Activated T-cell treated with anti-CD3 and anti-CD28 coated beads for 48 hours (primary cell): ENCODE data around the gene ARL8A.
"Not testable (repeated sequence)": the region's sequence is repeated elsewhere in the genome, so short reads cannot be mapped to it uniquely, and the experiment has no call there.

Experiments
- DNase-seq: peaks from one replicate; pipeline ENCODE4 v3.0.0-alpha.2; 2020; ENCODE audit warnings: low read depth

ARL8A gene

DNA sequence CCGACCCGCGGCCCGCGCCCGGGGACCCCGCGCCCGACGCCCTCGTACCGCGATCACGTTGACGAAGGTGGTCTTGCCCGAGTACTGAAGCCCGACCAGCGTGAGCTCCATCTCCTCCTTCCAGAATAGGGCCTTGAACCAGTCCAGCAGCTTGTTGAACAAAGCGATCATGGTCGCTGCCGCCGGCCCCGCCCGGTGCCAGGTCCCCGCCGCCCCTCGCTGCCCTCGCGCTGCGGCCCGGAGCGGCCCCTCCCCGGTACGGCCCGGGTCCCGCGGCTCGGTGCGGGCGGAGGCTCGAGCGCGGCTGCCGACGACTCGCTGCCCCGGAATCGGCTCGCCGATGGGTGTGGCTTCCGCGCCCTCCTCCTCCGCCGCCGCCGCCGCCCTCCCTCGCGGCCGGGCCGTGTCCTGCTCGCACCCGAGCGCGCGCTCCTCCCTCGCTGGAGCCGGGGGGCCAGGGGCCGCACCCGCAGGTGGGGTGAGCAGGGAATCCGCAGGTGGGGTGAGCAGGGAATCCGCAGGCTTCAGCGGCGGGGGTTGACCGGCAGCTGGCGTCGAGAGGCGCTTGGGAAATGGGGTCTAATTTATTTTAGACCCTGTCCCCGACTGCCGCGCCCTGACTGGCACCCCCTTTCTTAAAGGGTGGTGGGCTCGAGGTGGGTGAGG is at the start of gene ARL8A:
Gene ARL8A (minus strand): TSS at position 336 of the 666 bp plus-strand sequence. CDS start 165 bp downstream, at position 171.
- DNase-seq = peak; percentile 67

DNA sequence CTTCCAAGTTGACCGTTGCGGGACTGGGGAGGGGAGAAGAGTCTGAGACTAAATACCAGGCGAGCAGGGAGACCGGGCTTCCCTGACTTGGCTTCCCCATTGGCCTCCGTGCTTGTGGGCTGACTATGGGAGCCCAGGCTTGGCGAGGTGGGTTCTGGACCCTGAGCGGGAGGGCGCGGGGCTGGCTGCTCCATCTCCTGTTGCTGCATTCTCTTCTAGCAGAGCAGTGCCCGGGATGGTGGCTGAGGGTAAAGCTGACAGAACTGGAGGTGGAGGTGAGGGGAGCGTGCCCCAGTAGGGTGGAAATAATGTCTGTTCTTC is 49.8 kb upstream of the ARL8A start:
- no peak for DNase-seq

DNA sequence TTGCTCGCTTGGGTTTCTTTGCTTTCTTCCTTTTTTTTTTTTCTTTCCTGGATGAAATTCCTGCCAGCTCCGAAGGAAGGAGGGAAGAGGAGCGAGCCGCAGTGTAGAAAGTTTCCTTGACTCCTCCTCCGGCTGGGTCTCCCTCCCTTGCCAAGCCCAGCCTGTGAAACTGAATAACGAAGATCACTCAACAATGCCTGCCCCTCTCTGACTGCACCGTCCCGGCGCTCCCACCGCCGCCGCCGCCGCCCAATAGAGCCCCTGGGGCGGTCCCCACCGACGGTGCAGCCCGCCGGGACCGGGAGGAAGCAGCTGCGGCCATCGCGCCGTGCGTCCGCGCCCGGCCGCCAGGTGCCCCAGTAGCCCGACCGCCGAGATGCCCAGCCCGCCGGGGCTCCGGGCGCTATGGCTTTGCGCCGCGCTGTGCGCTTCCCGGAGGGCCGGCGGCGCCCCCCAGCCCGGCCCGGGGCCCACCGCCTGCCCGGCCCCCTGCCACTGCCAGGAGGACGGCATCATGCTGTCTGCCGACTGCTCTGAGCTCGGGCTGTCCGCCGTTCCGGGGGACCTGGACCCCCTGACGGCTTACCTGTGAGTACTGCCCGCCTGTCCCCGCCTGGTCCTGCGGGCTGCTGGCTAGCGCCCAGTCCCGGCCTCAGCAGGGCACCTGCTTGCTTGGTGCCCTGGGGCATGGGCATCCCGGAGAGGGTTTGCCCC is 49.2 kb upstream of the ARL8A start, which contains the start of gene LGR6:
Gene LGR6 (plus strand): TSS at position 186 of the 714 bp plus-strand sequence. CDS start 191 bp downstream, at position 377.
- no peak for DNase-seq

DNA sequence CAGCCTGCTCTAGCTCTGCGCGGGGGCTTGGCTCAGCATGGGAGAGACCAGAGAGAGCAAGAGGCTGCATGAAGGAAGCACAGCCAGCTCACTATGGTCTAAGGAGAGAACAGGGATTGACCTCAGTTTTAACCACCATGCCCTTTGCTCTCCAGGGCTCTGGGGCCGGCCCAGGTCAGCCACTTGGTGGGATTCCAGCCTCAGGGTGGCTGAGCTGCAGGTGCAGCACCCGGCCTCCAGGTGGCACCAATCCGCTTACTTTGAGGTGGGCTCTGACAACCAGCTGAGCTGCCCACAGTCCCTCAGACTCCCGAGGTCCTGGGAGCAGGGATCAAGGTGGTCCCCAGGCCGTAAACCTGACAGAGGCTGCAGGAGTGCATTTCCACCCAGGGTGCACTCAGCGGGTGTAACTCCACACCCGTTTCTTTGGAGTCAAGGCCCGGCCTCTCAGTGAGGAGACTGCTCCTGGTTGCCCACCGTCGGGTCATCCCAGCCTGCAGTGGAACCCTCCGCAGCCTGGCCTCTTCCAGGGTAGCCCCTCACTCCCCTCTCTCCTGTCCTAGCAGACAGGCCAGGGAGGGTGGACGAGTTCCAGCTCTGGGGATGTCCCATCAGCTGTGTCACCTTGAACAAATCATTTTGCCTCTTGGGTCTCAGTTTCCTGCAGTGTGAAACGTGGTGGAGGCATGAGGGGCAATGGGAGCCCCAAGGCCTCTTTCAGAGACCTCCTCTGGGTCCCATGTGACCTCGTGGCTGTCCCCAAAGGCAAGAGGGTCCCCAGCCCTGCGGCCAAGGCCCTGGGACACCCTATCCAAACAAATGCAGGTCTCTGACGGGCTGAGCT is 48.5 kb upstream of the ARL8A start:
- DNase-seq = peak; percentile 43

DNA sequence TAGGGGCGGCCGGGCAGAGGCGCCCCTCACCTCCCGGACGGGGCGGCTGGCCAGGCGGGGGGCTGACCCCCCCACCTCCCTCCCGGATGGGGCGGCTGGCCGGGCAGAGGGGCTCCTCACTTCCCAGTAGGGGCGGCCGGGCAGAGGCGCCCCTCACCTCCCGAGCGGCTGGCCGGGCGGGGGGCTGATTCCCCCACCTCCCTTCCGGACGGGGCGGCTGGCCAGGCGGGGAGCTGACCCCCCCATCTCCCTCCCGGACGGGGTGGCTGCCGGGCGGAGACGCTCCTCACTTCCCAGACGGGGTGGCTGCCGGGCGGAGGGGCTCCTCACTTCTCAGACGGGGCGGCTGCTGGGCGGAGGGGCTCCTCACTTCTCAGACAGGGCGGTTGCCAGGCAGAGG is 46.9 kb upstream of the ARL8A start:
- not testable (repeated sequence) for DNase-seq

DNA sequence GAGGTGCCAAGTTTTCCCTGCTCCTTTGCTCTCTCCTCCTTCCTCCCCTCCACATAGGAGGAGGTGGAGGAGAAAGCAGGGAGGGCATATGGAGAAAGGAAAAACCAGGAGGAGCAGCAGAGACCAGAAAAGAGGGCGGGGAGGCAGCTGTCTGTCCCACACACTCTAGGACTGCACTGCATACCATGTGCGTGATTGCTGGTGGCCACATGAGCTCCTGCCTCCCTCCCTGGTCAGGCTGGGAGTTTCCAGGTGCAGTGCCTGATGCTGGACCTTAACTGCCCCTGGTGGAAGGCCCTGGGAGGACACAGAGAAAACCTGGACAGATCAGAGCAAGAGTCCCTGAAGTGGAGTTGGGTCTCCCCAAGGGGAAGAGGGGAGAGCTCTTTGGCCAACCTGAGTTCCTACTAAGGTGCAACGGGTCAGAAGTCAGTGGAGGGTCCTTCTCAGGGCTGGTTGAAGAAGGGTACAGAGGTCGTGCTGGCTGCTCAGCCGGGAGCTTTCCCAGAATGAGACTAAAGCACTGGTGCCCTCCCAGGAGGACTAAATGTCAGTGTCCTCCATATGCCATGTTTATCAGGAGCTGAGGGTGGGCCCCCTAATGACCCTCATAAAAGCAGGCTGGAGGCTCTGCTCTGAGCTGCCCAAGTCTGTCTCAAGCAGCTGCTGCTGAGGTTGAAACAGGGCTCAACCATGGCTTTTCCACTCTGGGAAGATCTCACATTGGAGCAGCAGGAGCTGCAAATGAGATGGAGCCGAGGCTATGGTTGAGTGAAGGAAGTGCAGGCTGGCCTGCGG is 45.6 kb upstream of the ARL8A start:
- DNase-seq = no peak

DNA sequence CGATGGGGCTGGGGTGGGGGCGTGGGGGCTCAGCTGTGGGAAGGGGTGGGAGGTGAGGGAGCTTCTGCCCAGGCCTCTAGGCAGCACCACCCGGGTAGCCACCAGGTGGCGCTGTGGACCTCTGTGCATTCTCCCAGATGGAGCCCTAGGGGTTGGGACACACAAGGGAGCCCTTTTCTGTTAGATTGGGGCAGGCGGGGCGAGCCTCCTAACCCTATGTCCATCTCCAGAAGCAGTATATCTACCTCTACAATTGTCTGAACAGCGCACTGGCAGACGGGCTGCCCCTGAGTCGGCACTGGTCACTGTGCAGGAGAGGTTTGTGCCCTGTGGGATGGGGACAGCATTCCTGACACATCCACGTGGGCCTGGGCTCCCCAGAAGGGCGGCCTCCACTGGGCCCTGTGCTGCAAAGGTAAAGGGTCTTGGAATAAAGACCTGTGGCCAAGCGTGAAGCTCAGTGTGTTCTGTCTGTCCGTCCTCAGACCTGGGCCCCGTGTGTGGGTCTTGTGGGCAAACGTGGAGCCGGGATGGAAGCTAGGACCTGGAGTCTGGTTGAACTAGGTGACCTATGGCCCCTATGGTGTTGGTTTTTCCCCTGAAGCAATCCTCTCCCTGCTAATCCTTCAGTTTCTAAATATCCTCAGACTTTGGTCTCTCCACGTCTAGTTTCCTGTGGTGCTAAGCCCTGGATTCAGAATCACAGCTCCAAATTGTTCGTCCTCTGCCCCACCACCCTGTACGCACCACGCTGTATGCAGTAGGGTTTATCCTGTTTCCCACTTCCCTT is 44.7 kb upstream of the ARL8A start:
- peak; percentile 76 for DNase-seq

DNA sequence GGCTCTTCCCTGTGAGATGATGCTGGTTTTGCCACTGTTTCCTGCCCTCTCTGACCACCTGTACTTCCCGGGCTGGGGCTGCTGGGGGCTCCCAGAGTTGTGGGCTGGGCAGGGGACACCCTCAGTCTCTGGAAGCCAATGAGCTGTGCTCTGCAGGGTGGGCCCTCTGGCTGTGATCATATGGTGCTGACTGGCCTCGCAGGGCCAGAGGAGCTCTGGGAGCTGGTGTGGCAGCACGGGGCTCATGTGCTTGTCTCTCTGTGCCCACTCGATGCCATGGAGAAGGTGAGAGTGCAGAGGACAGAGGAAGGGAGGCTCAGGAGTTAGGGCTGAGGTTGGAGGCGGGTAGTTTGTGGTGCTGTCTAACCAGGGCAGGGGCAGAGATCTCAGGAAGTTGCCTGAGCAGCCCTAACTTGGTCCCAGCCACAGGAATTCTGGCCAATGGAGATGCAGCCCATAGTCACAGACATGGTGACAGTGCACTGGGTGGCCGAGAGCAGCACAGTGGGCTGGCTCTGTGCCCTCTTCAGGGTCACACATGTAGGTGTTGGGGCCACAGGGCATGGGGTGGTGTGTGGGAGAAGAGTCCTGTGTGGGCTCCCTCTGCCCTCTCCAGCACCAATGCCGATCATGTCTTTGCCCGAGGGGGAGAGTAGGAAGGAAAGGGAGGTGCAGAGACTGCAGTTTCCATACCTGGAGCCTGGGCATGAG is 43.3 kb upstream of the ARL8A start:
- DNase-seq = no peak

DNA sequence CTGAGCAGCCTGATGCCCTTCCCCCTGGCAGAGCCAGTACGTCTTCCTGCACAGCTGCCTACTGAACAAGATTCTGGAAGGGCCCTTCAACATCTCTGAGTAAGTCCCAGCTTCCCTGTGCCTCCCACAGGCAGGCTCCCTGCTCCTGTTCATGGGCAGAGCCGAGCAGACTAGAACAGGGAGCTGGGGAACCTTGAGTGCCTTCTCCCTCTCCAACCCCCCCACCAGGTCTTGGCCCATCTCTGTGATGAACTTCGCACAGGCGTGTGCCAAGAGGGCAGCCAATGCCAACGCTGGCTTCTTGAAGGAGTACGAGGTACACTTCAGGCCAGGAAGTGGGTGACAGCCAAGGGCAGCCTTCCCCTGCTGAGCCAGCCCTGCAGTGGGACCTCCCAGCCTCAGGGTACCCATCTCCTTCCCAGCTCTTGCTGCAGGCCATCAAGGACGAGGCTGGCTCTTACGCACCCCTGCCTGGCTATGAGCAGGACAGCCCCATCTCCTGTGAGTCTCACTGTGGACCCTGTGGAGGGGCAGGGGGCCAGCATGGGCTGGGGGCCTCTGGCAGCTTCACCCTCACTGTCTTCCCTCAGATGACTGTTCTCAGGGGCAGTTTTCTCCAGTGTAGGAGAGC is 42.6 kb upstream of the ARL8A start:
- DNase-seq = no peak

DNA sequence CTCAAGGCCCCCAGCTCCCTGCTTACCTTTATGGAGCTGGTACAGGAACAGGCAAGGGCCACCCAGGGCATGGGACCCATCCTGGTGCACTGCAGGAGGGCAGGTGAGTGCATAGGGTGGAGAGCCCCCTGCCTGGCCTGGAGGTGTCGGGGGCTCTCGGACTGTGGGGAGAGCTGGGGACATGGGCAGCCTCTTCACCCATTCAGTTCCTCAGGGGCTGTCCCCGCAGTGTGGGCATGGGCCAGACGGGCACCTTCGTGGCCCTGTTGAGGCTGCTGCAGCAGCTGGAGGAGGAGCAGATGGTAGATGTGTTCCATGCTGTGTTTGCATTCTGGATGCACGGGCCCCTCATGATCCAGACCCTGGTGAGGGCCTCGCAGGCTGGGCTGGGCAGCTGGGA is 41.8 kb upstream of the ARL8A start:
- no peak for DNase-seq

DNA sequence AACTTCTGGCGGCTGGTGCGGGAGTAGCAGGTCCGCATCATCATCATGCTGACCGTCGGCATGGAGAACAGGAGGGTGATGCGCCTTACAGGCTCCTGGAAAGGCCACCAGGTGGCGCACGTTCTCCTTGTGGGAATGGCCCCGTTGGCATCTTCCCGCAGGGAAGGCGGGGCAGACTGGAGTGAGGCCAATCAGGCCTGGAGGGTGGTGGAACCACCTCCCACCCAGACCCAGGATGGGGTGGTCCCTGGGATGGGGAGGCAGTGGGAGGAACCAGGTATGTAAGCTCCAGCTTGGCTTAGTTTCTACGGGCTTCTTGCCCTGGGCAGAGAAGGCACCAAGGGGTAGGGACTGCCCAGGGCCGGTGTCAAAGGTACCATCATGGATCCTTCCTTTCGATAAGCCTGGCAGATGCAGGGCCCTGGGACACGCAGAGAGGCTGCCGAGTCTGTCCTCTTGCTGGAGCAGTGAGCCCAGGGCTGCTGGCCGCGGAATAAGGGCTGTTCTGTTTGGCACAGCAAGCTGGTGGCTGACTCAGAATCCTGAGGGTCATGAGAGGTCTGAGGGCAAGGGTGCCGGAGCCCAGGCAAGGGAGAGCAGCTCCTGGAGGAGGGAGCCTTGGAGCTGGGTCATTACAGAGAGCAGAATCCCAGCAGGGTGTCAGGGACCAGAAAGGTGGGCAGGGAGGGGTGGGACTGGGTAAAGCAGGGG is 40.4 kb upstream of the ARL8A start:
- peak; percentile 70 for DNase-seq

DNA sequence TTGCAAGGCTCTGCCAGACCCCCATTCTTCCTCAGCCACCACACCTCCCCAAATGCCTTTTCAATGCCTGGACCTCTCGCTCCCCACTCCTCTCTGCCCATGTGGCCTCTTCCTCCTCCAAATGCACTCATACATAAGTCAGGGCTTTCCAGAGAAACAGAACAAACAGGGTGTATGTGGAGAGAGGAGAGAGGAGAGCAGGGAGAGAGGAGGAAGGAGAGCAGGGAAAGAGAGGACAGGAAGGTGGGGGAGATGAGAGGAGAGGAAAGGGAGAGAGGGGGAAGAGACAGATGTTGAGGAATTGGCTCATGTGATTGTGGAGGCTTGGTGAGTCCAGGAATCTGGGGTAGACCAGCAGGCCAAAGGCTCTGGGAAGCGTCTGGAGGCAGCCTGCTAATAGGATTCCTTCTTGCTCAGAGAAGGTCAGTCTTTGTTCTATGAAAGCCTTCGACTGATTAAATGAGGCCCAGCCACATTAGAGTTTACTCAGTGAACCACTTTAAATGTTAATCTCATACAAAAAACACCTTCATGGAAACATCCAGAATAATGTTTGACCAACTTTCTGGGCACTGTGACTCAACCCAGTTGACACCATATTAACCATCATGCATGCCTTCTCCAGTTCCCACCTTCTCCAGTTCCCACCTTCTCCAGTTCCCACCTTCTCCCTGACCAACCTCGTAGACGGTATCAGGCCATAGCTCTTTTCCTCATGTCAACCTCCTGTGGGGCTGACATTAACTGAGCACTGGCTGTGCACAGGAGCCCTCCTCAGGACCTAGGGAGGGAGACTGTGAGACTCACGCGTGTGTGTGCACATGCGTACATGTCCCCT is 37.7 kb upstream of the ARL8A start:
- no peak for DNase-seq

DNA sequence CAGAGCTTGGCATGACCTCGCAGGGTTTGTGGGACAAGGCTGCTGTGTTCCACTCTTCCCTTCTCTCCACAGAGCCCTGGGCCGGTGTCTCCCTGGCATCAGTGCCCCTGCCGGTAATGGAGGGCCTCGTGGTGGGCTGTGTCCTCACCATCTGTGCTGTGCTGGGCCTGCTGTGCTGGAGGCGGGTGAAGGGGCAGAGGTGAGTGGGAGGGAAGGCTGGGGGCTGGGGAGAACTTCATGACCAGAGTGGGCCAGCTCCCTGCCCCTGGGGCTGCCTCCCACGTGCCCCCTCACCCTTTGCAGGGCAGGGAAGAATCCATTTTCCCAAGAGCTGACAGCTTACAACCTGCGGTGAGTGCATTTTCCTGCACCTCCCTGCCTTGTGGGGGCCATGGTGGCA is 37.0 kb upstream of the ARL8A start:
- no peak for DNase-seq

DNA sequence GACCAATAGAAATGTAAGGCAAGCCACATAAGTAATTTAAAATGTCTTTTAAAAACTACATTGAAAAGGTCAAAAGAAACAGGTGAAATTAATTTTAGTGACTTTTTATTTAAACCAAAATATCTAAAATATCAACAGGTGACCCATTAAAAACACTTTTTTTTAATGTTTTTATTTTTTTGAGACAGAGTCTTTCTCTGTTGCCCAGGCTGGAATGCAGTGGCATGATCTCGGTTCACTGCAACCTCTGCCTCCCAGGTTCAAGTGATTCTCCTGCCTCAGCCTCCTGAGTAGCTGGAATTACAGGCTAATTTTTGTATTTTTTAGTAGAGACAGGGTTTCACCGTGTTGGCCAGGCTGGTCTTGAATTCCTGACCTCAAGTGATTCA is 36.2 kb upstream of the ARL8A start:
- not testable (repeated sequence) for DNase-seq

DNA sequence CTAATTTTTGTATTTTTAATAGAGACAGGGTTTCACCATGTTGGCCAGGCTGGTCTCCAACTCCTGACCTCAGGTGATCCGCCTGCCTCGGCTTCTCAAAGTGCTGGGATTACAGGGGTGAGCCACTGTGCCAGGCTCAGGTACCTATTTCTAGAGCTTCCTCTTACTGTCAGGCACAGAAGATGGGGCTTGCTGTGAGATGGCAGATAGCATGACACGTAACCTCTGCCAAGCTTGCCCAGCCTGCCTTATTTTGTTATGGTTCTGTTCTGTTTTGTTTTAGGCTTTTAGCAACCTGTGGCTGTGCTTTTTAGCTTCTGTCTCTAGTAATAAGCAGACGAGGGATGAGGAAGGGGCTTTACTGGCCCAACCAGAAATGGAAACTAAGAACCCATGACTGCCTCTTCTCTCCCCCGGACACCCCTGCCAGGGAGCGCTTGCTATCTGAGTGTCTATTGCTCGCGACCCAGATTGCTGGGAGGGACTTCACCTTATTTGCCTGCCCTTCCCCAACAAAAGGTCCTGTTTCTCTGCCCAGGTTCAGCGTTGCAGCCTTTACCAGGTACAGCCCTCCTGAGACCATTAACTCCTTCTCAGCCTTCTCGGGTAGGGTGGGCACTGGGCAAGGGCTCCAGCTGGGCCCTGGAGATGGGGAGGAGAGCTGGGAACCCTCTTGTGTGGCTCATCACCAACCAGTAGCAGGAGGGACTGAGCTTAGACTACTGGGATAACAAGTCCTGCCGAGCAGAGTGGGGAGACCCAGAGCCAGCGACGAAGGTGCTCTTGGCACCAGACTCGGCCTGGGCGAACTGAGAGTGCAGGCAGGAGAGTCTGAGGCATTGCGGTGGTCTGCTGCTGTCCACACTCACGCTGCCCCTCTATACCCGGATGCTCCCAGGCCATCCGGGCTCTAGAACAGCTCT is 35.6 kb upstream of the ARL8A start:
- DNase-seq = no peak

DNA sequence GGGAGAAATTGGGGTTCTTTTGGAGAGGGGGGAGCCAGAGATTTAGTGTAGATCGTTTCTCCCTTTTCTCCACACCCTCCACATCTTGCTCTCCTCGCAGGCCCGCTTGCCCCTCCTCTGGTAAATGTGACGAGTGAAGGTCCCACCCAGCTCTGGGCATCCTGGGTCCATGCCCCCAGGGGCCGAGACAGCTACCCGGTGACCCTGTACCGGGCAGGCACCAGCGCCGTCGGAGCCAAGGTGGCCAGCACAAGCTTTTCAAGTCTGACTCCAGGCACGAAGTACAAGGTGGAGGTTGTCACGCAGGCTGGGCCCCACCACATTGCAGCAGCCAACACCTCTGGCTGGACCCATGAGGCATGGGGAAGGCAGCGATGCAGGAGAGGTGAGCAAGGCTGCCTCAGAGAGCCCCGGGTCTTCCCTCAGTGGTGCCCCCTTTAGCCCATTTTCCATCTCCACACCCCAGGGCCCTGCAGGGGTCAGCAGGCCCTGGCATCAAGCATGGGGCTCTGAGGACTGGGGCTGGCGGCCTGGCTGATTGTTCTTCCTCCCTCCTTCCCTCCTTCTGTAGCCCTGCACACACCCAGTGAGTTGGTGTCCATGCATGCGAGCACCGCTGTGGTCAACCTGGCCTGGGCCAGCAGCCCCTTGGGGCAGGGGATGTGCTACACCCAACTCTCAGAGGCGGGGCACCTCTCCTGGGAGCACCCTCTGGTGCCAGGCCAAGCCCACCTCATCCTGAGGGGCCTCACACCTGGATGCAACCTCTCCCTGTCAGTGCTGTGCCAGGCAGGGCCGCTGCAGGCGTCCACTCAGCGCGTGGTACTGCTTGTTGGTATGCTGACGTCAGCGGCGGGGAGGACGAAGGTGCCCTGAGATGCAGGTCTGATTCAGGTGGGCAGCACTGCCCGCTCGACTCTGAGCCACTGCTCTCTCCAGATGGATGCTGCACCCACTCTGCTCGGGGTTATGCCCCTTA is 32.7 kb upstream of the ARL8A start:
- DNase-seq = no peak
